Nephron (organoid): ENCODE measurements around the gene ARHGAP15.

Experiments used
- H3K27ac Mint-ChIP-seq, 3 experiments: 2 replicates each; pipeline ENCODE4 v1.8.0; 2020; ENCODE audit warnings: mixed read lengths in 3 of 3, mild to moderate bottlenecking in 2 of 3, moderate library complexity in 1 of 3
- H3K27me3 Mint-ChIP-seq: 2 replicates; pipeline ENCODE4 v1.8.0; 2021; ENCODE audit warnings: low read depth, mild to moderate bottlenecking, moderate library complexity, mixed read lengths
- H3K36me3 Mint-ChIP-seq: 2 replicates; pipeline ENCODE4 v1.8.0; 2020; ENCODE audit warnings: low read depth, mixed read lengths
- H3K4me1 Mint-ChIP-seq: 2 replicates; pipeline ENCODE4 v1.8.0; 2020; ENCODE audit warnings: mixed read lengths
- H3K4me3 Mint-ChIP-seq, 3 experiments: 2 replicates each; pipeline ENCODE4 v1.8.0; 2020; ENCODE audit warnings: mild to moderate bottlenecking in 3 of 3, mixed read lengths in 3 of 3, moderate library complexity in 2 of 3
- H3K9me3 Mint-ChIP-seq: 2 replicates; pipeline ENCODE4 v1.8.0; 2020; ENCODE audit warnings: mixed read lengths
- TF ChIP-seq, protein P1 (sequence below), 3 experiments: fragments of 200-600 bp; sonication (generic); IDR thresholded peaks; one replicate each; pipeline ENCODE4 v1.5.0; 2021; ENCODE audit warnings: antibody characterized with exemption in 3 of 3; ENCODE audit not compliant: unreplicated experiment in 3 of 3

Gene ARHGAP15

DNA sequence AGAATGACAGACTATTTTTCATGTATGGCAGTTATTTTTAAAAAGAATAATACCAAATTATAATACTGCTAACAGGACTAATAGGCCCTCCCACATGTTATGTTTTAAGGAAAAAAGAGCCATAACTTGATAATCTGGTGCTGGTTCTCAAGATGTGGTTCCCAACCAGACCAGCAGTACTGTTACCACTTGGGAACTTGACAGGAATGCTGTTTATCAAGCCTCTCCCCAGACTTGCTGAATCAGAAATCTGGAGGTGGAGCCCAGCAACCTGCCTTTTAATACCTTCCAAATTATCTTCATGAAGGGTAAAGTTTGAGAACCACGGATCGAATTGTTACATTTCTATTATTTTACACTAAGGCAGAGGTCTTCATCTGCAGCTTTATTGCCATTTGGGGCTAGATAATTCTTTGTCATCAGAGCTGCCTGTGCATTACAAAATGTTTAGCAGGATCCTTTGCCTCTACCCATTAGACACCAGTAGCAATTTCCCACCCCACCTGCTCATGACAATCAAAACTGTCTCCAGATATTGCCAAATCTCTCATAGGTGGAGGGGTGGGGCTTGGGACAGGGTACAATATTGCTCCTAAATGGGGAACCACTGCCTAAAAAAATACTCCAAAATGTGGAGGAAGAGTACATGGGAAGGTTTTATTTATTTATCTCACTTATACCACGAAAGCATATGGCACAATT is 629.6 kb downstream of the ARHGAP15 start:
- H3K27me3 Mint-ChIP-seq, result no peaks in the 10 kb centered on the region
- TF ChIP-seq, protein P1, sequence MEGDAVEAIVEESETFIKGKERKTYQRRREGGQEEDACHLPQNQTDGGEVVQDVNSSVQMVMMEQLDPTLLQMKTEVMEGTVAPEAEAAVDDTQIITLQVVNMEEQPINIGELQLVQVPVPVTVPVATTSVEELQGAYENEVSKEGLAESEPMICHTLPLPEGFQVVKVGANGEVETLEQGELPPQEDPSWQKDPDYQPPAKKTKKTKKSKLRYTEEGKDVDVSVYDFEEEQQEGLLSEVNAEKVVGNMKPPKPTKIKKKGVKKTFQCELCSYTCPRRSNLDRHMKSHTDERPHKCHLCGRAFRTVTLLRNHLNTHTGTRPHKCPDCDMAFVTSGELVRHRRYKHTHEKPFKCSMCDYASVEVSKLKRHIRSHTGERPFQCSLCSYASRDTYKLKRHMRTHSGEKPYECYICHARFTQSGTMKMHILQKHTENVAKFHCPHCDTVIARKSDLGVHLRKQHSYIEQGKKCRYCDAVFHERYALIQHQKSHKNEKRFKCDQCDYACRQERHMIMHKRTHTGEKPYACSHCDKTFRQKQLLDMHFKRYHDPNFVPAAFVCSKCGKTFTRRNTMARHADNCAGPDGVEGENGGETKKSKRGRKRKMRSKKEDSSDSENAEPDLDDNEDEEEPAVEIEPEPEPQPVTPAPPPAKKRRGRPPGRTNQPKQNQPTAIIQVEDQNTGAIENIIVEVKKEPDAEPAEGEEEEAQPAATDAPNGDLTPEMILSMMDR (IDR thresholded peaks at IDR 0.05; ENCODE audit: unreplicated experiment in 3 of 3), result no peak
- H3K4me3 Mint-ChIP-seq, result no peak overlapping the region
- no peaks in the 10 kb centered on the region for H3K9me3 Mint-ChIP-seq
- H3K36me3 Mint-ChIP-seq, result no peaks in the 10 kb centered on the region
- peaks cover 4% of the 10 kb centered on the region for H3K4me1 Mint-ChIP-seq
- no peak overlapping the region for H3K27ac Mint-ChIP-seq

GRCh38 chr2:143759455-143759854 is 630.2 kb downstream of the ARHGAP15 start:
- H3K4me1 Mint-ChIP-seq, result peaks cover 8% of the 10 kb centered on the region
- no peak overlapping the region for H3K4me3 Mint-ChIP-seq
- TF ChIP-seq, protein P1 (IDR thresholded peaks at IDR 0.05; ENCODE audit: unreplicated experiment in 3 of 3), result no peak
- H3K9me3 Mint-ChIP-seq, result no peaks in the 10 kb centered on the region
- no peak overlapping the region for H3K27ac Mint-ChIP-seq
- no peaks in the 10 kb centered on the region for H3K27me3 Mint-ChIP-seq
- H3K36me3 Mint-ChIP-seq, result no peaks in the 10 kb centered on the region

DNA sequence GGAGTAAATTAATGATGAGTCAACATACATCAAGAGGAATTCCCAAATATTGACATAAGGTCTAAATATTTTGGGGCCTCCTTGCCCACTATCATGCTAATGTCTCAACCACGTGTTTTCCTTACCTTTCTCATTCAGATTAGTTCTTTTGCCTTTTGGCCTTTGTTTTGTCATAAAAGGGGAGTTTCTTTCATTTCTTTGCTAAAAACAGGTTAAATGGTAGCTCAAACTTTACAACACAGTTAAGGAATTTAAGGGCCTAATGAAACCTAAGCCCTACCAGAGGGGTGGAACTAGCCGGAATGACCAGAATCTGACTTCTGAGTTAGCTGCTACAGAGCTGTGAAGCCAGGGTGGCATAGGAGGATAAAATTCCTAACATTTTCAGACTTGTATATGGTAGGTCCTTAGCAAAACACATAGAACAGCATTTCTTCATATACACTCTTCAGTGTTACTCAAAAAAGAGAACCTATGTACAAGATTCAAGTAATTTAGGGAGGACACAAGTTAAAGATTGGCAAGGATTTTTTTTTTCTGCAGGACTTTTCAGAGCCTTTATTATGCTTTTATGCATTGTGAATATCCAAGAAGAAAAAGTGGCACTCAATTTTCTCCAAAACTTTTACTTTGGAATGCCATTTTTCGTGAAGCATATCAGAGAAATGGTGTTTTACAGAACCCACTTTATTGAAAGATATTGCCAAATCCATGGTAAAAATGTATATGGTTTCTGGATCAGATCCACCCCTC is 633.1 kb downstream of the ARHGAP15 start:
- H3K4me3 Mint-ChIP-seq, result no peak overlapping the region
- peaks cover 11% of the 10 kb centered on the region for H3K4me1 Mint-ChIP-seq
- H3K27me3 Mint-ChIP-seq, result no peaks in the 10 kb centered on the region
- no peak overlapping the region for H3K27ac Mint-ChIP-seq
- TF ChIP-seq, protein P1 (IDR thresholded peaks at IDR 0.05; ENCODE audit: unreplicated experiment in 3 of 3), result no peak
- no peaks in the 10 kb centered on the region for H3K9me3 Mint-ChIP-seq
- H3K36me3 Mint-ChIP-seq, result no peaks in the 10 kb centered on the region

DNA sequence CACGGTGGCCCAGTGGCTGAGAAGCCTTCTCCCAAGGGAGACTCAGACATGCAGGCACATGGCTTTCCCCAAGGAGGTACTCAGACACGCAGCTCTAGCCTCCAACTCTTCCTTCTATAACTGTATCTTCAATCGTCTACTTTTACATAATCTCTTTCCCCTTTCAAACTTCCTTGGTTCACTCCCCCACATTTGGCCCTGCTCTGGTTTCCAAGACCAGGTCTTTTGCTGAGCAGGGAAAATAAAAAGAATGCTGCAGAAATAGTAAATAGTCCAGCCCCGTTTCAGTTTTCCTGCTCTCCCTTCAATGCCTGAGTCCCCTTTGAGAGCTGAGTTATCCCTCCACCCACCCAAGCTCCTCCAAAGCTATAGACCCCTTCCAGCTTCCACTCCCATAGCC is 635.0 kb downstream of the ARHGAP15 start:
- peaks cover 2% of the 10 kb centered on the region for H3K27me3 Mint-ChIP-seq
- H3K4me1 Mint-ChIP-seq, result peaks cover 11% of the 10 kb centered on the region
- no peaks in the 10 kb centered on the region for H3K9me3 Mint-ChIP-seq
- H3K36me3 Mint-ChIP-seq, result no peaks in the 10 kb centered on the region
- H3K27ac Mint-ChIP-seq, result peak overlapping the region; percentile 0 to 78 (median 69)
- TF ChIP-seq, protein P1 (IDR thresholded peaks at IDR 0.05; ENCODE audit: unreplicated experiment in 3 of 3), result no peak
- H3K4me3 Mint-ChIP-seq, result no peak overlapping the region

DNA sequence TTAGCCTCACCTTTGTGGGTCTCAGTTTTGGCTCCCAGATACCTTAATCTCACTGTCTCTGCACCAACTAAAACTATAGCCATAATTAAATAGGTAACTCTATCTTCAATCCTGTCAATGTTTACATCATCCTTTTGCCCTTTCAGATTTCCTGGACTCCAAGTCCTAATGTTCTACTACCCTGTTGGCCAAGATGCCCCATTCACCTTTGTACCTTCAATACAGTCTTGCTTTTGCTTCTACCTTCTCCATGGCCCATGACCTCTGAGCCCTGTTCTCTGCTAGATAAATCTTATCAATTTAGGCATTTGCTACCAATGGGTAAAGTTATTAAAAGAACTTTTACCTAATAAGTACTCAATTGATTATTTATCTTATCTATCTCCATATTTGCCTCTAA is 635.5 kb downstream of the ARHGAP15 start:
- Mint-ChIP-seq H3K4me3 (no peak overlapping the region), H3K9me3 (no peaks in the 10 kb centered on the region), H3K4me1 (peaks cover 9% of the 10 kb centered on the region), H3K27me3 (peaks cover 3% of the 10 kb centered on the region), H3K36me3 (no peaks in the 10 kb centered on the region), H3K27ac (peak overlapping the region; percentile 0 to 78 (median 69))
- TF ChIP-seq, protein P1 (IDR thresholded peaks at IDR 0.05; ENCODE audit: unreplicated experiment in 3 of 3), result no peak
